Measurements from ENCODE around the gene NAPG.

DNA sequence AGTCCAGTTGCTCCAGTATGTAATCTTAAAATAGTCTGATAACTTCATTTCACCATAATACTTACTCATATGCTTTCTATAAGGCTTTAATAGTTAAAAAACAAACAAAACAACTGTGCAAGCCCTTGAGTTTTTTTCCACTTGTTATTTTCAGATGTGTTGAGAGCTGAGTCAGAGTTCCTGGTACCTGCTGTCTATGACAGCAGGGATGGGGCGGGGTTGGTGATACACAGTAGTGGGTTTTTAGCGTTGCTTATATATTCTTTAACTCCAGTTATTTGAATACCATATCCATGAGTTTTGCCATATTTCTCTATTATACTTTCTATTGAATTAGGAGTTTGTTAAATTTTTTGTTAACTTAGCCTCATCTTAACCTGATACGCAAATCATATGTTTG, 5.0 kb downstream of the NAPG start:
- TF ChIP-seq, protein P1, sequence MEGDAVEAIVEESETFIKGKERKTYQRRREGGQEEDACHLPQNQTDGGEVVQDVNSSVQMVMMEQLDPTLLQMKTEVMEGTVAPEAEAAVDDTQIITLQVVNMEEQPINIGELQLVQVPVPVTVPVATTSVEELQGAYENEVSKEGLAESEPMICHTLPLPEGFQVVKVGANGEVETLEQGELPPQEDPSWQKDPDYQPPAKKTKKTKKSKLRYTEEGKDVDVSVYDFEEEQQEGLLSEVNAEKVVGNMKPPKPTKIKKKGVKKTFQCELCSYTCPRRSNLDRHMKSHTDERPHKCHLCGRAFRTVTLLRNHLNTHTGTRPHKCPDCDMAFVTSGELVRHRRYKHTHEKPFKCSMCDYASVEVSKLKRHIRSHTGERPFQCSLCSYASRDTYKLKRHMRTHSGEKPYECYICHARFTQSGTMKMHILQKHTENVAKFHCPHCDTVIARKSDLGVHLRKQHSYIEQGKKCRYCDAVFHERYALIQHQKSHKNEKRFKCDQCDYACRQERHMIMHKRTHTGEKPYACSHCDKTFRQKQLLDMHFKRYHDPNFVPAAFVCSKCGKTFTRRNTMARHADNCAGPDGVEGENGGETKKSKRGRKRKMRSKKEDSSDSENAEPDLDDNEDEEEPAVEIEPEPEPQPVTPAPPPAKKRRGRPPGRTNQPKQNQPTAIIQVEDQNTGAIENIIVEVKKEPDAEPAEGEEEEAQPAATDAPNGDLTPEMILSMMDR (IDR thresholded peaks at IDR 0.05) = no peak
- no peak for TF ChIP-seq ZFX (IDR thresholded peaks at IDR 0.05; ENCODE audit: borderline replicate concordance)
